A549 treated with CpdA at 1 μM for 4 hours (cell line): Measurements from ENCODE around the gene LINC00632. TPM values are rescaled to one million over a fixed set of nuclear protein-coding genes. Genes with fewer than 3 reads are reported as not detected.

Source experiments
- total RNA-seq: library from RNA; stranded (reverse); fragments of 200-300 nt; extraction: Qiagen RNA extraction; gene quantifications from 5 replicates; pipeline ENCODE4 v1.2.3, GENCODE V29; 2022; ENCODE audit warnings: low read depth

Gene LINC00632
- 2.3 to 3.1 TPM (median 2.9 TPM) in 5 replicates for total RNA-seq

GRCh38 chrX:140709421-140709846, at the start of gene LINC00632:
Gene LINC00632 (plus strand): TSS chrX:140709759.

Other genes starting within 250 kb of the LINC00632 start
- gene SOX3, start 204.7 kb upstream of the LINC00632 start, total RNA-seq: not detected in 5 replicates